Measurements from ENCODE around the gene KRT73. TPM values are rescaled to one million over a fixed set of nuclear protein-coding genes. Genes with fewer than 3 reads are reported as not detected.

Gene KRT73
- polyA plus RNA-seq, 1 experiment, result not detected

GRCh38 chr12:52614381-52615207, 3.8 kb downstream of the KRT73 start:
- TF ChIP-seq, protein P1, sequence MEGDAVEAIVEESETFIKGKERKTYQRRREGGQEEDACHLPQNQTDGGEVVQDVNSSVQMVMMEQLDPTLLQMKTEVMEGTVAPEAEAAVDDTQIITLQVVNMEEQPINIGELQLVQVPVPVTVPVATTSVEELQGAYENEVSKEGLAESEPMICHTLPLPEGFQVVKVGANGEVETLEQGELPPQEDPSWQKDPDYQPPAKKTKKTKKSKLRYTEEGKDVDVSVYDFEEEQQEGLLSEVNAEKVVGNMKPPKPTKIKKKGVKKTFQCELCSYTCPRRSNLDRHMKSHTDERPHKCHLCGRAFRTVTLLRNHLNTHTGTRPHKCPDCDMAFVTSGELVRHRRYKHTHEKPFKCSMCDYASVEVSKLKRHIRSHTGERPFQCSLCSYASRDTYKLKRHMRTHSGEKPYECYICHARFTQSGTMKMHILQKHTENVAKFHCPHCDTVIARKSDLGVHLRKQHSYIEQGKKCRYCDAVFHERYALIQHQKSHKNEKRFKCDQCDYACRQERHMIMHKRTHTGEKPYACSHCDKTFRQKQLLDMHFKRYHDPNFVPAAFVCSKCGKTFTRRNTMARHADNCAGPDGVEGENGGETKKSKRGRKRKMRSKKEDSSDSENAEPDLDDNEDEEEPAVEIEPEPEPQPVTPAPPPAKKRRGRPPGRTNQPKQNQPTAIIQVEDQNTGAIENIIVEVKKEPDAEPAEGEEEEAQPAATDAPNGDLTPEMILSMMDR (IDR thresholded peaks at IDR 0.05; ENCODE audit: low read depth, low read length), result no peak
- POLR2A ChIA-PET, result no interaction called here
- no peak overlapping the region for H3K27ac ChIP-seq (ENCODE audit: low read depth, low read length)
- CTCF ChIA-PET, result no interaction called here
- peaks cover 25% of the 10 kb centered on the region for H3K27me3 ChIP-seq (ENCODE audit: control insufficient read depth, insufficient read depth, low read length)
- no peak overlapping the region for H3K4me3 ChIP-seq (ENCODE audit: low read depth, low read length)
- no peak for DNase-seq (ENCODE audit: low read depth, low spot score)
- H3K9me3 ChIP-seq (ENCODE audit: control insufficient read depth, insufficient read depth, low read length), result no peaks in the 10 kb centered on the region

GRCh38 chr12:52613384-52614030, 4.9 kb downstream of the KRT73 start:
- Histone ChIP-seq H3K27me3 (ENCODE audit: control insufficient read depth, insufficient read depth, low read length) (peaks cover 30% of the 10 kb centered on the region), H3K9me3 (ENCODE audit: control insufficient read depth, insufficient read depth, low read length) (no peaks in the 10 kb centered on the region), H3K4me3 (ENCODE audit: low read depth, low read length) (no peak overlapping the region), H3K27ac (ENCODE audit: low read depth, low read length) (no peak overlapping the region)
- ChIA-PET POLR2A (no interaction called here), CTCF (no interaction called here)
- TF ChIP-seq, protein P1 (IDR thresholded peaks at IDR 0.05; ENCODE audit: low read depth, low read length), result no peak
- no peak for DNase-seq (ENCODE audit: low read depth, low spot score)

DNA sequence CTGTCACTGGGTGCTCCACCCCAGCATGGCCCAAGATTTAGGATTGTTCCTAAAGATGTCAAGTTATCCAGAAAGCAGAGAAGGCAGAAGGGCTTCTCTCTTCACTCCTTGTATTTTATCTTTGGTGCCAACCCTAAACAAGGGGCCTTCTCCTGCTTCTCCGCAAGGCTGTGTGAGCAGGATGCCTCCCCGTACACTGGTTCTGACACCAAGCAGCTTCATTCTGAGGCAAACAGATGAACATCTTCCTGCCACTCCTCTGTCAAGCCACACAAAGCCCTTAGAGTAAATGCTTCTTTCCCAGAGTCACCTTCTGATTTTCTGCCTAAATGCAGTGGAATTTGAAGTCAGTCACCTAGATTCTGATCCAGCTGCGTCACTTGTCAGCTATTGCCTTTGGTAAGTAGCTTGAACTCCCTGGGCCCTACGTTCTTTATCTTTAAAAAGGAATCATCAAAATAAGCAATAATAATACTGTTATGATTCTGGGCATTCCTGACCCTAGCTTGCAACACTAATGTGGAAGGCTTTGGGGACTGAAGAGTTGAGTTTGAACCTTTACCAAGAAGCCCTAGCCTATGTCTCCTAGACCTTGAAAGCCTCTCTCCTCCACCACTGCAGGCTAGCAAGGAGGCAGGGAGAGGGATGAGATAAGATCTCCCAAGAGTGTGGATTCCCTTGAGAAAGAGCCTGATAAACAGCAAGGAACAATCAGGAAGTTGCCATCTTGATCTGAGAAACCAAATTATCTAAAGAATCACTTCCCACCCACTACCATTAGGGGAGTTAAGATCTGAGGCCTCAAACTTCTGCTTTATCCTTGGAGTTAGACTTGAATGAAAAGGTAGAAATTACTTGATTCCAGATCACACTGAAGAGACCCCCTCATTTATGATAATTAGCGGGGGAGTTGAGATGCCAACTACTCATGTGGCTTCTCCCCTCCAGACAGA, 5.7 kb downstream of the KRT73 start:
- ChIA-PET POLR2A (no interaction called here), CTCF (no interaction called here)
- Histone ChIP-seq H3K9me3 (ENCODE audit: control insufficient read depth, insufficient read depth, low read length) (no peaks in the 10 kb centered on the region), H3K4me3 (ENCODE audit: low read depth, low read length) (no peak overlapping the region), H3K27ac (ENCODE audit: low read depth, low read length) (no peak overlapping the region), H3K27me3 (ENCODE audit: control insufficient read depth, insufficient read depth, low read length) (peaks cover 35% of the 10 kb centered on the region)
- no peak for DNase-seq (ENCODE audit: low read depth, low spot score)
- TF ChIP-seq, protein P1 (IDR thresholded peaks at IDR 0.05; ENCODE audit: low read depth, low read length), result no peak

DNA sequence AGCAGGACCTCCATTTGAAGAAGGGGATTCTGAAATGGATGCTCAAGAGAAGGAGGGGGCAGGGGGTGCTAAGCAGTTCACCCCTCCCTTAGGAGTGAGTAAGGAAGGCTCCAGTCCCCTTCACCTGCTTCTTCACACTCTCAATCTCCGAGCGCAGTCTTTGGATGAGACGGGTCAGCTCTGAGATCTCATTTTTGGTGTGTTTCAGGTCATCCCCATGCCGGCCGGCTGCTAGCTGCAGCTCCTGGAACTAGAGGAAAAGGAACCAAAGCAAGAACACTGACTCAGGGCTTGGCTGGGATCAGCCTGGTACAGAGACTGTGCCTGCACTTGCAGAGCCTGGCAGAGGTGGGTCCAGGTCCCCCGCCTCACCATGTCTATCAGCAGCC, 7.3 kb downstream of the KRT73 start:
- H3K27ac ChIP-seq (ENCODE audit: low read depth, low read length), result no peak overlapping the region
- no peak for DNase-seq (ENCODE audit: low read depth, low spot score)
- ChIA-PET POLR2A (no interaction called here), CTCF (no interaction called here)
- no peaks in the 10 kb centered on the region for H3K9me3 ChIP-seq (ENCODE audit: control insufficient read depth, insufficient read depth, low read length)
- H3K4me3 ChIP-seq (ENCODE audit: low read depth, low read length), result no peak overlapping the region
- TF ChIP-seq, protein P1 (IDR thresholded peaks at IDR 0.05; ENCODE audit: low read depth, low read length), result no peak
- peaks cover 36% of the 10 kb centered on the region for H3K27me3 ChIP-seq (ENCODE audit: control insufficient read depth, insufficient read depth, low read length)
